Prostate gland (tissue), 2 donors: ENCODE results near the gene CMTM1.

Experiments used
- CTCF ChIP-seq, 4 experiments: fragments of 200-600 bp in 2 of 4; fragments of 450-650 bp in 2 of 4; sonication (generic) in 2 of 4; IDR thresholded peaks; 1 replicate in 3 of 4; 2 replicates in 1 of 4; pipeline ENCODE4 v1.5.1; 2016 to 2019; ENCODE audit warnings: antibody characterized with exemption in 4 of 4, mild to moderate bottlenecking in 2 of 4, moderate library complexity in 2 of 4
- POLR2A ChIP-seq: fragments of 450-650 bp; IDR thresholded peaks from one replicate; pipeline ENCODE4 v1.6.1; 2016; ENCODE audit warnings: antibody characterized with exemption, mild to moderate bottlenecking

GRCh38 chr16:66604376-66605176 is 38.3 kb downstream of the CMTM1 start, which contains the start of gene CMTM3:
- TF ChIP-seq POLR2A (no peak), CTCF (IDR thresholded peaks at IDR 0.05) (peak; percentile 69 to 86 (median 74))
